ENCODE data around the gene GPR107. TPM values are rescaled to one million over a fixed set of nuclear protein-coding genes. Genes with fewer than 3 reads are reported as not detected.
A peak's percentile ranks its signal among the peaks of the same experiment; 100 is the strongest.

The GPR107 gene
- total RNA-seq, 1 donor from 2014 or later = 25.5 TPM

DNA sequence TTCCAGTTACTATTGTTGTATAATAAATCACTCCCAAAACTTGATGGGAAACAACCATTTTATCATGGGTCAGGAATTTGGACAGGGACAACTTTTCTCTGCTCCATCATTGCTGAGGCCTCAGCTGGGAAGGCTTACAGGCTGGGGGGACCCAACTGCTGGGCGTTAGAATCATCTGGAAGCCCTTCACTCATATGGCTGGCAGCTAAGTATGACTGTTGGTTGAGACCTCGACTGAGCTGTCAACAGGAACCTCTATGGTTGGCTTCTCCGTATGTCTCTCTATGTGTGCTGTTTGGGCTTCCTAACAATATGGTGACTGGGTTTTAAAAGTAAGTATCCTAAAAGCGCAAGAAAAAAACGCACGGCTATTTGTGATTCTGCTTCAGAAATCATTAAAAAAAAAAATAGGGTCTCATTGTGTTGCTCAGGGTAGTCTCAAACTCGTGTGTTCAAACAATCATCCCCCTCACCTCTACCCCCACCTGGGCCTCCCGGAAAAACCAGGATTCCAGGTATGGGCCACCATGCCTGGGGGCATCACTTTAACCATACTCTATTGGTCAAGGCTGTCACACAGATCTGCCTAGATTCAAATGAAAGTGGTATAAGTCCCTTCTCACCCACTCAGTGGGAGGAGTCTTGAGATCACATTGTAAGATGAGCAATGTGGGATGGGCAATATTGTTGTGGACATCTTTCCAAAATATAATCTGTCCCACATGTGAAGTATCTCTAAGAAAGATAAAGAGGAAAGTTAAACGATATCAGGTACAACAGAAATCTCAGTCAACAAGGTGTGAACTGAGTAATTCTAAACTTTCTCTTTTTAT lies 26.0 kb upstream of the GPR107 start:
- H3K4me3 ChIP-seq = no peak overlapping the region
- H3K9me3 ChIP-seq = no peaks in the 10 kb centered on the region
- TF ChIP-seq, protein P1, sequence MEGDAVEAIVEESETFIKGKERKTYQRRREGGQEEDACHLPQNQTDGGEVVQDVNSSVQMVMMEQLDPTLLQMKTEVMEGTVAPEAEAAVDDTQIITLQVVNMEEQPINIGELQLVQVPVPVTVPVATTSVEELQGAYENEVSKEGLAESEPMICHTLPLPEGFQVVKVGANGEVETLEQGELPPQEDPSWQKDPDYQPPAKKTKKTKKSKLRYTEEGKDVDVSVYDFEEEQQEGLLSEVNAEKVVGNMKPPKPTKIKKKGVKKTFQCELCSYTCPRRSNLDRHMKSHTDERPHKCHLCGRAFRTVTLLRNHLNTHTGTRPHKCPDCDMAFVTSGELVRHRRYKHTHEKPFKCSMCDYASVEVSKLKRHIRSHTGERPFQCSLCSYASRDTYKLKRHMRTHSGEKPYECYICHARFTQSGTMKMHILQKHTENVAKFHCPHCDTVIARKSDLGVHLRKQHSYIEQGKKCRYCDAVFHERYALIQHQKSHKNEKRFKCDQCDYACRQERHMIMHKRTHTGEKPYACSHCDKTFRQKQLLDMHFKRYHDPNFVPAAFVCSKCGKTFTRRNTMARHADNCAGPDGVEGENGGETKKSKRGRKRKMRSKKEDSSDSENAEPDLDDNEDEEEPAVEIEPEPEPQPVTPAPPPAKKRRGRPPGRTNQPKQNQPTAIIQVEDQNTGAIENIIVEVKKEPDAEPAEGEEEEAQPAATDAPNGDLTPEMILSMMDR (IDR thresholded peaks at IDR 0.05) = no peak
- TF ChIP-seq POLR2A (IDR thresholded peaks at IDR 0.05) = no peak
- TF ChIP-seq POLR2AphosphoS5 (IDR thresholded peaks at IDR 0.05; ENCODE audit: insufficient read depth in 1 of 2, low read depth in 1 of 2) = no peak
- intact Hi-C loops (cut with DNase I) = no loop called here
- H3K4me1 ChIP-seq = peaks cover 70% of the 10 kb centered on the region
- no peak for DNase-seq (ENCODE audit: extremely low spot score in 2 of 2)
- H3K27me3 ChIP-seq = no peaks in the 10 kb centered on the region
- H3K36me3 ChIP-seq = no peaks in the 10 kb centered on the region
- H3K27ac ChIP-seq = no peak overlapping the region

DNA sequence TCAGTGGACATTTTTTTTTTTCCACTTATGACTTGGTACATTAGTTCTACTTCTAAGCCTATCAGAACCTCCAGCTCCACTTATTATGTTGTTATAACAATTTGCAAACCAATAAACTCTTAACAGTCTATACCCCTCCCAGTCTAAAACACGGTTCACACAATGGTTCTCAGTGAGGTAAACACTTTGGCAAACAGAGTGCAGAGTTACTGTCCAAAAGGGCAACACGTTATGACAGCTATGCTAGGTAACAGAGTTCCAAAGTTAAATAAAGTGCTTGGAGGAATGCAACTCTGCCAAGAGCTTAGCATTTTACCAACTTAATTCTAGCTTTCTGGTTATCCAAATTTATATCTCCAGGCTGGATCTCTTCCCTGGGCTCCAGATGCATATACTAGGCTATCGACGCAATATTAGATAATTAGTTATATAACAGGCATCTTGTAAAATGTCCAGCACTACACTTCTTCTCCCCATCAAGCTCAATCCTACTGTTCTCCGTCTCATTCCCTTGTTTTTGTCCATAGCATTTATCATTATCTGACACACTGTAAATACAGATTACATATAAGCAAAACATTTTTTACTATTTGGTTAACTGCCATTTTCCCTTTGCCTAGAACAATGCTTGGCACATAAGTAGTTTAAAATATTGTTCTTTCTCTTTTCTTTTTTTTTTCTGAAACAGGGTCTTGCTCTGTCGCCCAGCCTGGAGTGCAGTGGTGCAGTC lies 25.0 kb upstream of the GPR107 start:
- intact Hi-C loops (cut with DNase I) = no loop called here
- no peak for DNase-seq (ENCODE audit: extremely low spot score in 2 of 2)
- no peaks in the 10 kb centered on the region for H3K9me3 ChIP-seq
- no peaks in the 10 kb centered on the region for H3K36me3 ChIP-seq
- no peak overlapping the region for H3K4me3 ChIP-seq
- no peaks in the 10 kb centered on the region for H3K27me3 ChIP-seq
- no peak overlapping the region for H3K27ac ChIP-seq
- TF ChIP-seq POLR2AphosphoS5 (IDR thresholded peaks at IDR 0.05; ENCODE audit: insufficient read depth in 1 of 2, low read depth in 1 of 2) = no peak
- TF ChIP-seq POLR2A (IDR thresholded peaks at IDR 0.05) = no peak
- TF ChIP-seq, protein P1 (IDR thresholded peaks at IDR 0.05) = no peak
- H3K4me1 ChIP-seq = peaks cover 70% of the 10 kb centered on the region

DNA sequence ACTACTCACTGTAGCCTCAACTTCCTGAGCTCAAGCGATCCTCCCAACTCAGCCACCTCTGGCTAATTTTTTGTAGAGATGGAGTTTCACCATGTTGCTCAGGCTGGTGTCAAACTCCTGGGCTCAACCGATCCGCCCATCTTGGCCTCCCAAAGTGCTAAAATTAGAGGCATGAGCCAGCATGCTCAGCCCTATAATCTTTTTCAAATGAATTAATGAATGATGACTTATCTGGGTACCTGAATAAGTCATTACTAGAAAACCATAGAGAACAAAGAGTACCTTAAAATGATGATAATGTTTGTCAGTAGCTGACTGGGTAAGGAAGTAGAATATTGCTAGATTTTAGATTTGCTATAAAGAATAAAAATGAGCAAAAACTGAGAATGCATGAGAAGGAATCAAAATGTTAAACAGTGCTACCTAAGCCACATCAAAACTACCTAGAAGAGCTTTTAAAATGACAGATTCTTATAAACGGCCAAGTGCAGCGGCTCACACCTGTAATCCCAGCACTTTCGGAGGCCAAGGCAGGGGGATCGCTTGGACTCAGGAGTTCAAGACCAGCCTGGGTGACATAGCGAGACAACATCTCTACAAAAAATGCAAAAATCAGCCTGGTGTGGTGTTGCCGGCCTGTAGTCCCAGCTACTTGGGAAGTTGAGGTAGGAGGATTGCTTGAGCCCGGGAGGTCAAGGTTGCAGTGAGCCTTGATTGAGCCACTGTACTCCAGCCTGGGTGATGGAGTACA lies 24.3 kb upstream of the GPR107 start:
- H3K27ac ChIP-seq = no peak overlapping the region
- TF ChIP-seq POLR2A (IDR thresholded peaks at IDR 0.05) (no peak), POLR2AphosphoS5 (IDR thresholded peaks at IDR 0.05; ENCODE audit: insufficient read depth in 1 of 2, low read depth in 1 of 2) (no peak)
- TF ChIP-seq, protein P1 (IDR thresholded peaks at IDR 0.05) = no peak
- H3K4me1 ChIP-seq = peaks cover 69% of the 10 kb centered on the region
- H3K9me3 ChIP-seq = no peaks in the 10 kb centered on the region
- H3K36me3 ChIP-seq = no peaks in the 10 kb centered on the region
- intact Hi-C loops (cut with DNase I) = no loop called here
- H3K27me3 ChIP-seq = no peaks in the 10 kb centered on the region
- H3K4me3 ChIP-seq = no peak overlapping the region
- no peak for DNase-seq (ENCODE audit: extremely low spot score in 2 of 2)

DNA sequence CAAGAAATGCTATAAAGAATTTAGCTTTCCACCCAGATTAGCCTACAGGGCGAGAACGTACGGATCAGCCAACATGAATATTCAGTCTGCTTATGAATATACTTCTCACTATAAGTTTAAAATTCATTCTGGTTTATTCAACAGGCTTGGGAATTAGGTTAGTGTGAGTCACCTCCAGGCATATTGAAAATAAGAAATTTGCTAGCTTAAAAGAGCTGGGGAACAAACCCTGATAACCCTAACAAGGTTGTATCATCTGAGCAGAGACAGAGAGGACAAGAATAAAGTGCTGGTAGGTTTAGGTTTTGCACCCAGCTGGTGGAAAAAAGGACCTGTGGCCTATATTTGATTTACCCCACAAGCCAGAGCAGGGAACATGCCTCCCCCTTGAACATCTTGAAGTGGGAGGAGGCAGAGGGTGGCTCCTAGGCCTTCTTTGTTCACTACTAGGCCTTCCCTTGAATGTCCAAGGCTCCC lies 23.0 kb upstream of the GPR107 start:
- Histone ChIP-seq H3K27me3 (no peaks in the 10 kb centered on the region), H3K9me3 (no peaks in the 10 kb centered on the region), H3K4me3 (no peak overlapping the region), H3K27ac (peak overlapping the region; percentile 30), H3K4me1 (peaks cover 62% of the 10 kb centered on the region), H3K36me3 (no peaks in the 10 kb centered on the region)
- intact Hi-C loops (cut with DNase I) = no loop called here
- TF ChIP-seq POLR2AphosphoS5 (IDR thresholded peaks at IDR 0.05; ENCODE audit: insufficient read depth in 1 of 2, low read depth in 1 of 2) (no peak), POLR2A (IDR thresholded peaks at IDR 0.05) (no peak)
- TF ChIP-seq, protein P1 (IDR thresholded peaks at IDR 0.05) = no peak
- DNase-seq (ENCODE audit: extremely low spot score in 2 of 2) = no peak
